NCI-H146 (cell line): ENCODE results near the gene SNU13.
"Not testable (repeated sequence)": the region's sequence is repeated elsewhere in the genome, so short reads cannot be mapped to it uniquely, and the experiment has no call there.

Experiments used
- DNase-seq: peaks from one replicate; lab custom pipeline; 2025; lab: John Stamatoyannopoulos, UW

Gene SNU13

GRCh38 chr22:41681616-41682015 lies 7.1 kb downstream of the SNU13 start:
- DNase-seq, result no peak

- no peak for DNase-seq
Measured at GRCh38 chr22:41676134-41676533, 12.5 kb downstream of the SNU13 start.

GRCh38 chr22:41674846-41675340 lies 13.8 kb downstream of the SNU13 start:
- DNase-seq, result no peak

DNA sequence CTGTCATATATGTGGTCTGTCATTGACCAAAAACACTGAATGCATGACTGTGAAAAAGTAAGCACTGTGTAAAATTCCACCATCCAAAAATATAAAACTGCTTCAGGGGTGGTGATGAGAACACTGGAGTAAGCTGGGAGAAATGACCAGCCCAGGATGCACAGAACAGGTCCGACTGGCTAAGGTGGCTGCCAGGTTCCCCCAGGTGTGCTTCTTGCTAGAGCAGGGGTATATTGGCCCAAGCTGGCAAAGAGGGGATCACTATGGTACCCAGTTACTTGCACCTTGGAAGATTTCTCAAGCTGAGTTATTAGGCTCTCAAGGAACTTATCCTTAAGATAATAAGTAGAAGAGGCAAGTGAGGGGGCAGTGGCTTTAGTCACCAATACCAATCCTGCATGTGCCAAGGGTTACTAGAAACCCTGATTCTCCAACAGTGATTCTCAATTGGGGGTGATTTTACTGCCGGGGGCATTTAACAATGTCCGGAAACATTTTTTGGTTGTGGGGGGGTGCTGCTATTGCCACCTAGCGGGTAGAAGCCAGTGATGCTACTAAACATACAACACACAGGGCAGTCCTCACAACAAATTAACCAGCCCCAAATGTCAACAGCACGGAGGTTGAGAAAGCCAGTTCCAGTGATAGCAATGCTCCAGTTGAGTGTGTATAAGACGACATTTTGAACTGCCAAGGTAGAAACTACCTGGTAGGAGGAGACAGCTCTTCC lies 15.7 kb downstream of the SNU13 start:
- no peak for DNase-seq

- DNase-seq, result not testable (repeated sequence)
Measured at GRCh38 chr22:41672096-41672495, 16.6 kb downstream of the SNU13 start.

- no peak for DNase-seq
Measured at GRCh38 chr22:41668971-41669911, 19.4 kb downstream of the SNU13 start.

DNA sequence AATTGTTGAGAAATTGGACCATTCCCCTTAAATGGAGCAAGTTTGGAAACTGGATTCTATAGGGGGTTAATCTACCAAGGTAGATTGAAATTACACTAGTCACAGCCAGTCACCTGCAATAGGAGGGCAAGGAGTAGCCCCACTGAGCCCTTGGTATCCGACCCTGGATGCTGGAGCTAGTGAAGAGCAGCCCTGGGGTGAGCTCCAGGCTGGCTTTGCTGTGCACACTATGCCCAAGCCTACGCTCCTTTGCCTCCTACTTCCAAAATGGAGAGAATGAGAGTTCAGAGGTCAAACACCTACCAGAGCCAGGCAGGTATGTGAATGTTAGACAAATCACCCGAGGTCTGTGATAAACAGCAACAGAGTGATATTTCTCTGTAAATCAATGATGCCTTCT lies 23.7 kb downstream of the SNU13 start:
- no peak for DNase-seq

GRCh38 chr22:41664490-41664889 lies 24.2 kb downstream of the SNU13 start:
- DNase-seq, result no peak

DNA sequence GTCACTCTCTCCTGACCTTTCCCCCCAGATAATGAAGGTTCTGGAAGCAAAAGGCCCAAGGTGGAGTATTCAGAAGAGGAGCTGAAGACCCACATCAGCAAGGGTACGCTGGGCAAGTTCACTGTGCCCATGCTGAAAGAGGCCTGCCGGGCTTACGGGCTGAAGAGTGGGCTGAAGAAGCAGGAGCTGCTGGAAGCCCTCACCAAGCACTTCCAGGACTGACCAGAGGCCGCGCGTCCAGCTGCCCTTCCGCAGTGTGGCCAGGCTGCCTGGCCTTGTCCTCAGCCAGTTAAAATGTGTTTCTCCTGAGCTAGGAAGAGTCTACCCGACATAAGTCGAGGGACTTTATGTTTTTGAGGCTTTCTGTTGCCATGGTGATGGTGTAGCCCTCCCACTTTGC lies 25.1 kb downstream of the SNU13 start:
- DNase-seq, result not testable (repeated sequence)

GRCh38 chr22:41661713-41662112 lies 27.0 kb downstream of the SNU13 start:
- DNase-seq, result no peak

DNA sequence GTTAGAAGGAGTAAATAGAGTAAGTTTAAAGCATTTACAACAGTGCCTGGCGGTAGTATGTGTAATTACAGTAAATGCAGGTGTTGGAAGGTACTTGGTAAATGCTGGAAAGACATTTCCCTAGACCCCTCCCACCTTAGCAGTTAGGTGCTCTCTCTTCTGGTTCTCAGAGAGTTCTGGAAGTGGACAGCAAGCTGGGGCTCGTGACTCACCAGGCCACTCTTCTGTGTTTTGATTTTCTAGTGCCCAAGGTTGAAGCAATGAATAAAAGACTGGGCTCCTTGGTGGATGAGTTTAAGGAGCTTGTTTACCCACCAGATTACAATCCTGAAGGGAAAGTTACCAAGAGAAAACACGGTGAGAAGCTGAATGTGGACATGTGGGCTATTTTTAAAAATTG lies 27.6 kb downstream of the SNU13 start:
- no peak for DNase-seq

- no peak for DNase-seq
Measured at GRCh38 chr22:41660416-41660815, 28.3 kb downstream of the SNU13 start.

DNA sequence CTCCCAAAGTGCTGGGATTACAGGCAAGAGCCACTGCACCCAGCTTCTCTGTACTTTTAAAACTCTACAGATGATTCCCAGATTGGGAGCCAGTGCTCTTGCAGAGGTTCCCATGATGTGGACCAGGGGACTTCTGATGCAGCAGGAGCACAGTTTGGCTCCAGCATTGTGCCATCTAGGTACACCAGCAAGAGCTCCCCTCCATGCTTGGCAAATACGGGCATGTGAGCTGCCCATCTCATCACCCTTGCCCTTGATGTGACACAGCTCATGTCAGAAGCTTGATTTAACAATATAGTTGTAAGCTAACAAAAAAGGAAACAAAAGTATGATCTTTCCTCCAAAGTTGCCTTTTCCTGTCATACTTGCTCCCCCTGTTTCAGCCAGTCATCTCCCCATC lies 28.7 kb downstream of the SNU13 start:
- no peak for DNase-seq

GRCh38 chr22:41658869-41659268 lies 29.8 kb downstream of the SNU13 start:
- no peak for DNase-seq

- DNase-seq, result no peak
Measured at GRCh38 chr22:41657709-41658108, 31.0 kb downstream of the SNU13 start.

DNA sequence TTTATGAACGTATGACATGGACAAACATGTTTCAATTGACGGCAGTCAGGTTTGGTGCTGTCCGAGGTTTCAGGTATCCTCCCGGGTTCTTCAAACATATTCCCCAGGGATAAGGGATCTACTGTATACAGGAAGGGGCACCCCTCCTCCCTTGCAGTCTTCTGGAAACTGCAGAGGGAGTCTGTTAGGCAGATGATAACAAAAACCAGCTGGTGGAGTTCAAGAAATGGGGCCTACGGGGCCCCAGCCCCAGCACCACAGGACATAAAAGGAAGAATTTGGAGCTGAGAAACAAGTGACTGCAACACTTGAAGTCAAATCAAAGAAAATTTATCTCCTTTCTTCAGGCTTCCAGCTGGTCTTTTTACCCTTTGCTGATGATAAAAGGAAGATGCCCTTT lies 32.1 kb downstream of the SNU13 start:
- no peak for DNase-seq

DNA sequence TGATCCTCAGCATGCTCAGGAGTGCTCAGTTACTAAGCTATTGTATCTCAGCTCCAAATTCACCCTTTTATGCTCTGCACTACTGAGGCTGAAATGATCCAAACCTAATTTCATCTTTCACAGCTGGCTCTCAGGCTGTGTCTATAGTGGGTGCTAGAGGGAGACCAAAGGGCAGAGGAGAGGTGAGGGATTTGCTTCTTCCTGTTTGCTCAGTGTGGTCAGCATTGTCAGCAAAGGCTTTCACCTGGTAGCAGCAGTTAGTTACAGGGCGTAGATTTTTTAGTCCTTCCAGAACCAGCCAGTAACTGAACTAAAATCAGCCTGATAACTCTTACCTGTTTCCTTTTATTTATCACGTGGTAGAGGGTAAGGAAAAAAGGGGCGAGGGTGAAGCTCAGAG lies 34.3 kb downstream of the SNU13 start:
- DNase-seq, result no peak

DNA sequence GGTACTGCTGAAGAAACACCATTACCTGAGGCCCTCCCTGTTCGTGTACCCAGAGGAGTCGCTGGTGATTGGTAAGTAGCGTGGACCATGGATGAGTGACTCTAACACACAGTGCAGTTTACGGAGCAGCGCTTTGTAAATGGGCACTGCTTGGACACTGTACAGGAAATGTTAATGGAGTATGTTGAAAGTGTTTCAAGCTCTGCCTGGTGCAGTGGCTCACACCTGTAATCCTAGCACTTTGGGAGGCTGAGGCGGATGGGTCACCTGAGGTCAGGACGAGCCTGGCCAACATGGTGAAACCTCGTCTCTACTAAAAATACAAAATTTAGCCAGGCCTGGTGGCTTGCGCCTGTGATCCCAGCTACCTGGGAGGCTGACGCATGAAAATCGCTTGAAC lies 37.8 kb downstream of the SNU13 start:
- no peak for DNase-seq

- DNase-seq, result no peak
Measured at GRCh38 chr22:41650229-41650628, 38.4 kb downstream of the SNU13 start.

DNA sequence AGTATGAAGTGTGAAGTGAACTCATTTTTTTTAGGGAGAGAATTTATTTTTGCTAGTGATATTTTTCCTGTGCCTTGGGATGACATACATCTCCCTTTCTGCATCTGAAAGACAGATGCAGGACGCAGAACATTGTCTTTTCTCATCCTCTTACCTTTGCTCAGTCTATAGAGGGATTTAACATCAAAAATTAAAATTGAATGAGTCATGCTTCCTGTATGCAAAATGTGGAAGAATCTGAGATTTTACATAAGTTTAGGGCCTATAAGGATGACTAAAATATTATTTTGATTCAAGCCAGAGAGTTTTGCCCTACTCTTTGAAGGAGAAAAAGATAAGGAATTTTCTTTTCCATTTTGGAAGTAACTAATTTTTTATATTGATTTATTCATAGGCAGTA lies 40.2 kb downstream of the SNU13 start:
- no peak for DNase-seq

- no peak for DNase-seq
Measured at GRCh38 chr22:41647771-41648170, 40.9 kb downstream of the SNU13 start.

DNA sequence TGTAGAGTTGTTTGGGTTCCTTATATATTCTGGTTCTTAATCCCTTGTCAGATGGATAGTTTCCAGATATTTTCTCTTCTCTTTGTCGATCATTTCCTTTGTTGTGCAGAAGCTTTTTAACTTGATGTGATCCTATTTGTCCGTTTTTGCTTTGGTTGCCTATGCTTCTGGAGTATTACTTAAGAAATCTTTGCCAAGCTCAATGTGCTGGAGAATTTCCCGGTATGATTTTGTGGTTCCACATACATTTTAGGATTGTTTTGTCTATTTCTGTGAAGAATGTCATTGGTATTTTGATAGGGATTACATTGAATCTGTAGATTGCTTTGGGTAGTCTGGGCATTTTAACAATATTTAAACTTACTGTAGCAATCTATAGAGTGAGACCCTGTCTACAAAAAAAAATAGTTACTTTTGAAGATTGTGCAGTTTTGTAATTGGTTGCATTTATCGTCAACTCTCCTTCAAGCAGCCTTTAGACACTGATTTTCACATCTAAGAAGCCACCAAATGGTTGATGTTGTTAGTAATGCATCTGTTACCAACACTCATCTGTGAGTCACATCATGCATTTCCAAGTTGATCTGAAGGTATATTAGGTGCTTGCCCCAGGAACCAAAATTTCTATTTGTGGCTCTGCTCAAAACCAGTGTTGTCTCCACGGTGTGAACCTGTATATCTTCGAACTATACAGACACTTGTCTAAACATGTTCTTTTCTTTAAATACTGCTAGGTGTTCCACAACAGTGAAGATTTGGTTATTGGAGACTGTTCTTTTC lies 46.1 kb downstream of the SNU13 start:
- DNase-seq, result no peak
